PFSK-1 (cell line): Measurements from ENCODE around the gene MLF1.

ENCODE experiments used
- FOXP2 ChIP-seq: optimal IDR thresholded peaks from 2 replicates; pipeline ENCODE3; 2011; ENCODE audit warnings: borderline replicate concordance, control low read depth, inconsistent platforms; ENCODE audit not compliant: insufficient read depth; ENCODE audit errors: extremely low read length, extremely low read depth
- POLR2AphosphoS5 ChIP-seq: IDR thresholded peaks from 2 replicates; pipeline ENCODE4 v1.6.1; 2012; ENCODE audit warnings: low read depth, mild to moderate bottlenecking, control low read depth, low read length, moderate library complexity
- REST ChIP-seq, 2 experiments: IDR thresholded peaks; 2 replicates each; pipeline versions ENCODE4 v1.6.1 to v1.8.0; 2011 to 2012; ENCODE audit warnings: low read depth in 2 of 2, low read length in 2 of 2, control low read depth in 1 of 2, inconsistent platforms in 1 of 2, mild to moderate bottlenecking in 1 of 2, moderate library complexity in 1 of 2; ENCODE audit not compliant: insufficient read depth in 1 of 2
- SIN3A ChIP-seq: IDR thresholded peaks from 2 replicates; pipeline ENCODE4 v1.6.1; 2012; ENCODE audit warnings: mild to moderate bottlenecking, low read length, moderate library complexity, borderline replicate concordance; ENCODE audit not compliant: insufficient read depth
- TAF1 ChIP-seq: IDR thresholded peaks from 2 replicates; pipeline ENCODE4 v1.6.1; 2012; ENCODE audit warnings: low read length, control low read depth, borderline replicate concordance; ENCODE audit not compliant: insufficient read depth

The MLF1 gene

GRCh38 chr3:158532099-158532734 lies 38.8 kb upstream of the MLF1 start:
- TF ChIP-seq SIN3A (no peak), POLR2AphosphoS5 (no peak), FOXP2 (no peak), TAF1 (no peak), REST (IDR thresholded peaks at IDR 0.05; ENCODE audit: insufficient read depth in 1 of 2, low read depth in 2 of 2, low read length in 2 of 2) (no peak)

- TF ChIP-seq FOXP2 (no peak), TAF1 (no peak), SIN3A (no peak), REST (IDR thresholded peaks at IDR 0.05; ENCODE audit: insufficient read depth in 1 of 2, low read depth in 2 of 2, low read length in 2 of 2) (no peak), POLR2AphosphoS5 (no peak)
Measured at GRCh38 chr3:158535918-158536317, 35.1 kb upstream of the MLF1 start.

- TF ChIP-seq POLR2AphosphoS5, result no peak
- TF ChIP-seq REST (IDR thresholded peaks at IDR 0.05; ENCODE audit: insufficient read depth in 1 of 2, low read depth in 2 of 2, low read length in 2 of 2), result no peak
- TF ChIP-seq TAF1, result no peak
- TF ChIP-seq FOXP2, result no peak
- TF ChIP-seq SIN3A, result no peak
Measured at GRCh38 chr3:158539414-158540014, 31.5 kb upstream of the MLF1 start.

- TF ChIP-seq POLR2AphosphoS5, result no peak
- no peak for TF ChIP-seq TAF1
- TF ChIP-seq REST (IDR thresholded peaks at IDR 0.05; ENCODE audit: insufficient read depth in 1 of 2, low read depth in 2 of 2, low read length in 2 of 2), result no peak
- TF ChIP-seq SIN3A, result no peak
- no peak for TF ChIP-seq FOXP2
Measured at GRCh38 chr3:158540066-158540465, 30.9 kb upstream of the MLF1 start.
